ENCODE results near the gene TIMM8B.
A peak's percentile ranks its signal among the peaks of the same experiment; 100 is the strongest.

TIMM8B gene

DNA sequence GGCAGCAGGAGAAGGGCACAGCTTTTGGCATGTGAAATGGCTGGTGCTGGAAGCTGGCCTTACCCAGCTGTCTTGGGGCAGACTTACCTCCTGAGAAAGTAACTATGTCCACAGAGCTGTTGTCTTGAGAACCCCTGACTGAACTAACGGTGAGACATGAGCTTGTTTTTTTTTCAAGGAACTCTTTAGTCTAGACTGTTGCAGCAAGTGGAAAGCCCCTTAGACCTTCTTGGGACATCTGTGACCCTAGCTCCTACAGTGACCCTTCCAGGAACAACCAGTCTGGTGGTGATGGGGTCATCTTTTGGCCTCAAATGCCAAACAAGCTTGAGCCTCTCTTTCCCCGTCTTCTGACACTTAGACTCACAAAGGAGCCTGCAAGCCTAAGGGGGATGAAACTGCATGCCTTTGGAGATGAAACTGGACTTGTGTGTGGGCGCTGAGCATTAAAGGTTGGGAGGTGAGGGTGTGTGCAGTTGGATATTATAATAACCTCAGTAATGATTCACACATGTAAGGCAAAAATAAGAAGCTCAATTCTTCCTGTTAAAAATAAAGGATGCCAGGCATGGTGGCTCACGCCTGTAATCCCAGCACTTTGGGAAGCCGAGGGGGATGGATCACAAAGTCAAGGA is 35.5 kb upstream of the TIMM8B start:
- Histone ChIP-seq H3K4me3 (no peak overlapping the region), H3K27ac (no peak overlapping the region)
- TF ChIP-seq, protein P1, sequence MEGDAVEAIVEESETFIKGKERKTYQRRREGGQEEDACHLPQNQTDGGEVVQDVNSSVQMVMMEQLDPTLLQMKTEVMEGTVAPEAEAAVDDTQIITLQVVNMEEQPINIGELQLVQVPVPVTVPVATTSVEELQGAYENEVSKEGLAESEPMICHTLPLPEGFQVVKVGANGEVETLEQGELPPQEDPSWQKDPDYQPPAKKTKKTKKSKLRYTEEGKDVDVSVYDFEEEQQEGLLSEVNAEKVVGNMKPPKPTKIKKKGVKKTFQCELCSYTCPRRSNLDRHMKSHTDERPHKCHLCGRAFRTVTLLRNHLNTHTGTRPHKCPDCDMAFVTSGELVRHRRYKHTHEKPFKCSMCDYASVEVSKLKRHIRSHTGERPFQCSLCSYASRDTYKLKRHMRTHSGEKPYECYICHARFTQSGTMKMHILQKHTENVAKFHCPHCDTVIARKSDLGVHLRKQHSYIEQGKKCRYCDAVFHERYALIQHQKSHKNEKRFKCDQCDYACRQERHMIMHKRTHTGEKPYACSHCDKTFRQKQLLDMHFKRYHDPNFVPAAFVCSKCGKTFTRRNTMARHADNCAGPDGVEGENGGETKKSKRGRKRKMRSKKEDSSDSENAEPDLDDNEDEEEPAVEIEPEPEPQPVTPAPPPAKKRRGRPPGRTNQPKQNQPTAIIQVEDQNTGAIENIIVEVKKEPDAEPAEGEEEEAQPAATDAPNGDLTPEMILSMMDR (IDR thresholded peaks at IDR 0.05): no peak
- no peak for DNase-seq (ENCODE audit: low spot score)

DNA sequence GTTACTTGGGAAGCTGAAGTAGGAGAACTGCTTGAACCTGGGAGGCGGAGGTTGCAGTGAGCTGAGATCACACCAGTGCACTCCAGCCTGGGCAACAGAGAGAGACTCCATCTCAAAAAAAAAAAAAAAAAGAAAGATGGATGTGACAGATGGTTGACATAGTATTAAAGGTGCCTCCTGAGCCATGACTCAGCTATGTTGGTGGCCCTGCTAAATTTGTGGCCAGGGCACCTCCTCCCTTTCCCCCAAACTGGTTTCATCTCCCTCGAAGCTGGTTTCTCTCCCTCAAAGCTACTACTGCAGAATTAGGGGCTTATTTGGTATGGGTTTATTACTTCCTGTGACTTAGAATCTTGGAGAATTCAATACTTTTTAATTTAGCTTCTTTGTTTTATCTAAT is 31.6 kb upstream of the TIMM8B start:
- no peak for DNase-seq (ENCODE audit: low spot score)
- TF ChIP-seq, protein P1 (IDR thresholded peaks at IDR 0.05): no peak
- Histone ChIP-seq H3K4me3 (no peak overlapping the region), H3K27ac (no peak overlapping the region)

DNA sequence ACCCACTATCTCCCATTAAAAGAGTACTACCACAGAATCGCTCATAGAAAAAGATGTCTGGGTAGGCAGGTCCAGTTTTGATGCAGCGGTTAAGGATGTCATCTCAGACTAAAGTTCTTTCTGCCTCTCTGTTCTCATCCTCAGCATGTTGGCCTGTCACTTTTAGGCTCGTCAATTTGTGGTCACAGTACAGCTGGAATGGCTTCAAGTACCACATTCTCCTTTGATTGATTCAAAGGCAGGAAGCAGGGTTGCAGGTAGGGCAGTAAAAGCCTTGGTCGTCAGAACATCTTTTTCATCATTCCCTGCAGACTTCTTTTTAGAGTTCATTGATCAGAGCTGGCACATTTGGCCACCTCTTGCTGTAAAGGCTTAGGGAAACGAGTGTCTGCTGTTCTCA is 28.8 kb upstream of the TIMM8B start:
- DNase-seq (ENCODE audit: low spot score): no peak
- TF ChIP-seq, protein P1 (IDR thresholded peaks at IDR 0.05): no peak
- Histone ChIP-seq H3K27ac (no peak overlapping the region), H3K4me3 (no peak overlapping the region)

DNA sequence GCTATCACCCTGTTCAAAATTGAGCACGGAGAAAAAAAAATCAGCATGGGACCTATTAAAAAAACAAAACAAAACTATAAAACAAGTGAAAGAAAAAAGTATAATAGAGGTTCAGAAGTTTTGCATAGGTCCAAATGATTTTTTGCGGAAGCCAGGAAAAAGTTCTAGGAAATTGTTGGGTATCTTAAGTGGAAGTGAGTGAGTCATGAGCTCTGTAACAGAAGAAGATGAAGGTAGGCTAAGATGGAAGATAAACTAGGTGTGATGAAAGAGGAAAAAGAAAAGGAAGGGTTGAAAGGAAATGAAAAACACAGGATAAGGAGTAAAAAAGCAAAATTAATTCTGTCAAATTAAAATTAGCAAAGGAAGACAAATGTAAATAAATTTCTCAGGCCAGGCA is 27.9 kb upstream of the TIMM8B start:
- DNase-seq (ENCODE audit: low spot score): no peak
- TF ChIP-seq, protein P1 (IDR thresholded peaks at IDR 0.05): no peak
- Histone ChIP-seq H3K27ac (no peak overlapping the region), H3K4me3 (no peak overlapping the region)

DNA sequence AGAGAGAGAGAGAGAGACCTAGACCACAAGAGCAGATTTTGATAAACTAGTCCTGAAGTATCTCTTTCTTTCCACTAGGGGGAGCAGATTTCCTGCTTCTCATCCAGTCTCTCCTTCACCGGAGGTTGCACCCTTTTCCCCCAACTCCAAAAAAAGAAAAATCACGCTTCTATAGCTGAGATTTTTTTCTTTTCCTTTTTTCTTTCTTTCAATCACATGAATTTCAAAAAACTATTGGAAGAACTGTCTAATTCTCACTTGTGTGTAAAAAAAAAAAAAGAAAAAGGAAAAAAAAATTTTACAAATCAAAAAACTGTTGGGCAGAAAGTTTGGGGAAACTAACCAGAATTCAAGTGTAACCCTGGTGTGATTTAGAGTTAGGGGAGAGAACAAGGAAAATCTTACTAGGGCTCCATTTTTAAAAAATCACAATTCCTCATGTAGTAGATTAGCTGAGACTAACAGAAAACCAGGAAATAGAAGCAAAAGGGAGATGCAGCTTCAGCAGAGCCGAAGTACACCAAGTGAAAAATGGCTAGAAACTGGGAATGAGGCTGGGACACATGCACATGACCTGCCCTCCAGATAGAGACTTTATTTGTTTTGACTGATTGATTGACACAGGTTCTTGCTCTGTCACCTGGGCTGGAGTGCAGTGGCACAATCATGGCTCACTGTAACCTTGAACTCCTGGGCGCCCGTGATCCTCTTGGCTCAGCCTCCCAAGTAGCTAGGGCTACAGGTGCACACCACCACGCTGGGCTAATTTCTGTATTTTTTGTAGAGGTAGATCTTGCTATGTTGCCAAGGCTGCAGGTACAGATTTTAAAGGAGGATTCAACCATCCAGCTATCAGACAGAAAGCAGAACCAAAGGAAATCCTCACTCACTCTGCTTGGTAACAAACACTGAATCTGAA is 27.2 kb upstream of the TIMM8B start:
- H3K4me3 ChIP-seq: no peak overlapping the region
- TF ChIP-seq, protein P1 (IDR thresholded peaks at IDR 0.05): peak; percentile 56
- no peak overlapping the region for H3K27ac ChIP-seq
- no peak for DNase-seq (ENCODE audit: low spot score)

DNA sequence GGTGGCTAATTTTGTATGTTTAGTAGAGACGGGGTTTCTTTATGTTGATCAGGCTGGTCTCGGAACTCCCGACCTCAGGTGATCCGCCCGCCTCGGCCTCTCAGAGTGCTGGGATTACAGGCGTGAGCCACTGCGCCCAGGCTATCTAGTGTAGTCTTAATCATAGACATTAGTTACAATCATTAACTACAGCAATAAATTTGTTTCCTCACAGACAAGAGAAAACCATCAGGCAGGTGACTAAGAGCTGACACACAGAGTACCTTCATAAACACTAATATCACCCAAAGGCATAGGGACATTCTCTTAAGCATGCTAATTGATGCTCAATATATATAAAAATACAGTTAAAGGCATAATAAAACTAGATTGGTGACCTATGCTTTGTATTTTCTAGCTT is 19.5 kb upstream of the TIMM8B start:
- TF ChIP-seq, protein P1 (IDR thresholded peaks at IDR 0.05): no peak
- DNase-seq (ENCODE audit: low spot score): no peak
- H3K4me3 ChIP-seq: no peak overlapping the region
- H3K27ac ChIP-seq: no peak overlapping the region

DNA sequence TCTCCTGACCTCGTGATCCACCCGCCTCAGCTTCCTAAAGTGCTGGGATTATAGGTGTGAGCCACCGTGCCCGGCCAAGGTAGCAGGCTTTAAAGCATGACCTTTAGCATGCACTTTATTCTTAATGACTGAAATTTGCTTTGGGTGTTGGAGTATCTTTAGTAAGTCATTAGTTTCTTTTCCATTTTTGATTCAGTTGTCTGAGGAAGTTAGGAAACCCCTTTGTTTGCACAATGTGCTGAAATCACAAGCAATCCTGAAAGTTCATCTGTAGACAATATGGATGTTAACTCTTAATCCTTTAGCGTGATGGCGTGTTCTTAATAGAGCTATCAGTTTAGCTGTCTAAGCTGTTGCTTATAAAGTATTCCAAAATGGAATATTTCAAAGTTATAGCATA is 16.9 kb upstream of the TIMM8B start:
- TF ChIP-seq, protein P1 (IDR thresholded peaks at IDR 0.05): no peak
- H3K27ac ChIP-seq: no peak overlapping the region

More for the DNA sequence above, 16.9 kb upstream of the TIMM8B start:
- DNase-seq (ENCODE audit: low spot score): no peak
- no peak overlapping the region for H3K4me3 ChIP-seq

Data from coronary artery (tissue), 2 donors.